ENCODE data around the gene RASA1.

- TF ChIP-seq POLR2A (IDR thresholded peaks at IDR 0.05; ENCODE audit: low read length), result no peak
- no peak for TF ChIP-seq GATA1 (IDR thresholded peaks at IDR 0.05; ENCODE audit: low read depth, low read length)
Measured at GRCh38 chr5:87437724-87438123, 170.0 kb downstream of the RASA1 start.

Measured in erythroblast (primary cell).